ENCODE measurements around the gene BEST3. TPM values are rescaled to one million over a fixed set of nuclear protein-coding genes. Genes with fewer than 3 reads are reported as not detected.

BEST3 gene
- total and polyA plus RNA-seq, 2 donors (not counting 3 experiments of a cell fraction or from before 2014, with no cell fraction given): 0.12 to 0.18 TPM

- no peak overlapping the region for H3K9ac ChIP-seq (replicated peaks; ENCODE audit: extremely low read depth, insufficient read depth, low read length)
- H3K27ac ChIP-seq (ENCODE audit: insufficient read depth, low read depth, low read length): no peak overlapping the region
- DNase-seq (ENCODE audit: low read depth, low spot score) (no peak), FAIRE-seq (no peak)
- dilution Hi-C loops (cut with MboI; ENCODE audit: extremely low pct_ligation_motif_present, low sequenced_read_pairs): no loop called here
- no peaks in the 10 kb centered on the region for H3K9me3 ChIP-seq (replicated peaks; ENCODE audit: control insufficient read depth, insufficient read depth, low read length)
- H3K4me2 ChIP-seq (ENCODE audit: insufficient read depth, low read length): no peak overlapping the region
- CTCF ChIA-PET: interaction anchor here (1.6 kb wide), 1 partner anchor 11 kb away, joined by 4 read pairs; no protein-coding TSS in a partner anchor
- no peaks in the 10 kb centered on the region for H4K20me1 ChIP-seq (replicated peaks; ENCODE audit: control insufficient read depth, extremely low read depth, insufficient read depth, low read length)
- peaks cover 2 to 7% of the 10 kb centered on the region in 2 experiments for H3K27me3 ChIP-seq (ENCODE audit: control insufficient read depth in 2 of 2, insufficient read depth in 2 of 2, low read length in 2 of 2)
- no peak overlapping the region for H2AFZ ChIP-seq (ENCODE audit: low read depth, low read length)
- H3K4me3 ChIP-seq (replicated peaks in 1 of 3; ENCODE audit: insufficient read depth in 1 of 3, low read depth in 1 of 3, low read length in 3 of 3): no peak overlapping the region
- POLR2A ChIA-PET: no interaction called here
- no peaks in the 10 kb centered on the region for H3K9me1 ChIP-seq (replicated peaks; ENCODE audit: control insufficient read depth, extremely low read depth, insufficient read depth, low read length)
- no TSS peak for BruUV-seq (replicated peaks)
- intact Hi-C loops (cut with micrococcal nuclease): no loop called here
- H3K36me3 ChIP-seq (ENCODE audit: control insufficient read depth in 2 of 2, extremely low read depth in 1 of 2, insufficient read depth in 2 of 2, low read length in 2 of 2): no peaks in the 10 kb centered on the region
- no peaks in the 10 kb centered on the region for H3K4me1 ChIP-seq (ENCODE audit: control insufficient read depth, extremely low read depth, insufficient read depth, low read length)
- TF ChIP-seq MYC (IDR thresholded peaks at IDR 0.05; ENCODE audit: low read depth, low read length): no peak
- TF ChIP-seq POLR2AphosphoS5 (IDR thresholded peaks at IDR 0.05; ENCODE audit: insufficient read depth, low read depth, low read length): no peak
- TF ChIP-seq FOS (IDR thresholded peaks at IDR 0.05; ENCODE audit: borderline replicate concordance, insufficient read depth, low read length): no peak
- no peak for TF ChIP-seq JUN (IDR thresholded peaks at IDR 0.05; ENCODE audit: borderline replicate concordance, insufficient read depth, insufficient read length, low read depth)
- TF ChIP-seq GATA2 (IDR thresholded peaks at IDR 0.05; ENCODE audit: insufficient read depth, insufficient read length, low read depth, low read length): no peak
- H3K79me2 ChIP-seq (ENCODE audit: control insufficient read depth, insufficient read depth, low read length): no peaks in the 10 kb centered on the region
These were observed 40.9 kb downstream of the BEST3 start for GRCh38 chr12:69658203-69658602.

GRCh38 chr12:69657376-69658137 is 41.5 kb downstream of the BEST3 start:
- Histone ChIP-seq H3K9me3 (replicated peaks; ENCODE audit: control insufficient read depth, insufficient read depth, low read length) (no peaks in the 10 kb centered on the region), H4K20me1 (replicated peaks; ENCODE audit: control insufficient read depth, extremely low read depth, insufficient read depth, low read length) (no peaks in the 10 kb centered on the region), H3K4me1 (ENCODE audit: control insufficient read depth, extremely low read depth, insufficient read depth, low read length) (no peaks in the 10 kb centered on the region), H3K9me1 (replicated peaks; ENCODE audit: control insufficient read depth, extremely low read depth, insufficient read depth, low read length) (no peaks in the 10 kb centered on the region), H3K4me2 (ENCODE audit: insufficient read depth, low read length) (no peak overlapping the region), H3K36me3 (ENCODE audit: control insufficient read depth in 2 of 2, extremely low read depth in 1 of 2, insufficient read depth in 2 of 2, low read length in 2 of 2) (no peaks in the 10 kb centered on the region), H3K27ac (ENCODE audit: insufficient read depth, low read depth, low read length) (no peak overlapping the region), H2AFZ (ENCODE audit: low read depth, low read length) (no peak overlapping the region), H3K4me3 (replicated peaks in 1 of 3; ENCODE audit: insufficient read depth in 1 of 3, low read depth in 1 of 3, low read length in 3 of 3) (no peak overlapping the region), H3K27me3 (ENCODE audit: control insufficient read depth in 2 of 2, insufficient read depth in 2 of 2, low read length in 2 of 2) (peaks cover 2 to 7% of the 10 kb centered on the region in 2 experiments), H3K79me2 (ENCODE audit: control insufficient read depth, insufficient read depth, low read length) (no peaks in the 10 kb centered on the region), H3K9ac (replicated peaks; ENCODE audit: extremely low read depth, insufficient read depth, low read length) (no peak overlapping the region)
- intact Hi-C loops (cut with micrococcal nuclease) (no loop called here), dilution Hi-C loops (cut with MboI; ENCODE audit: extremely low pct_ligation_motif_present, low sequenced_read_pairs) (no loop called here)
- CTCF ChIA-PET: interaction anchor here (1.6 kb wide), 1 partner anchor 11 kb away, joined by 4 read pairs; no protein-coding TSS in a partner anchor
- FAIRE-seq: no peak
- POLR2A ChIA-PET: no interaction called here
- no TSS peak for BruUV-seq (replicated peaks)
- TF ChIP-seq POLR2A (IDR thresholded peaks at IDR 0.05; ENCODE audit: low read depth, low read length): no peak
- TF ChIP-seq JUN (IDR thresholded peaks at IDR 0.05; ENCODE audit: borderline replicate concordance, insufficient read depth, insufficient read length, low read depth): no peak
- no peak for TF ChIP-seq FOS (IDR thresholded peaks at IDR 0.05; ENCODE audit: borderline replicate concordance, insufficient read depth, low read length)
- no peak for TF ChIP-seq CTCF (IDR thresholded peaks at IDR 0.05; ENCODE audit: extremely low read depth in 1 of 2, insufficient read depth in 1 of 2, low read depth in 1 of 2, low read length in 2 of 2)
- no peak for TF ChIP-seq EZH2 (IDR thresholded peaks at IDR 0.05; ENCODE audit: borderline replicate concordance, low read depth, low read length, severe bottlenecking)
- no peak for DNase-seq (ENCODE audit: low read depth, low spot score)
